ENCODE measurements around the gene CD72.

GRCh38 chr9:35562895-35563780 is 55.1 kb downstream of the CD72 start:
- no peak for TF ChIP-seq POLR2A (IDR thresholded peaks at IDR 0.05; ENCODE audit: extremely low read depth, insufficient read length)
- TF ChIP-seq CTCF (IDR thresholded peaks at IDR 0.05; ENCODE audit: low read depth, low read length), result no peak
- no peak for TF ChIP-seq MYC (IDR thresholded peaks at IDR 0.05; ENCODE audit: low read depth, low read length)
- TF ChIP-seq MAX (IDR thresholded peaks at IDR 0.05; ENCODE audit: low read depth, low read length), result no peak

All from NB4 (cell line).